ENCODE measurements around the gene BTBD17.

BTBD17 gene

GRCh38 chr17:74358697-74359096 lies 3.0 kb downstream of the BTBD17 start:
- no peak for DNase-seq (ENCODE audit: low read depth)

GRCh38 chr17:74357466-74357809 lies 4.2 kb downstream of the BTBD17 start:
- DNase-seq (ENCODE audit: low read depth) = no peak

GRCh38 chr17:74356646-74357465 lies 4.8 kb downstream of the BTBD17 start:
- DNase-seq (ENCODE audit: low read depth) = no peak

GRCh38 chr17:74355065-74355464 lies 6.6 kb downstream of the BTBD17 start:
- DNase-seq (ENCODE audit: low read depth) = no peak

GRCh38 chr17:74354561-74354960 lies 7.1 kb downstream of the BTBD17 start:
- DNase-seq (ENCODE audit: low read depth) = no peak

- DNase-seq (ENCODE audit: low read depth) = no peak
Observed at GRCh38 chr17:74354123-74354522, 7.5 kb downstream of the BTBD17 start.

- DNase-seq (ENCODE audit: low read depth) = no peak
Observed at GRCh38 chr17:74353446-74354060, 8.1 kb downstream of the BTBD17 start.

GRCh38 chr17:74351552-74352210 lies 10.0 kb downstream of the BTBD17 start:
- DNase-seq (ENCODE audit: low read depth) = no peak

GRCh38 chr17:74350486-74350885 lies 11.2 kb downstream of the BTBD17 start:
- DNase-seq (ENCODE audit: low read depth) = no peak

- no peak for DNase-seq (ENCODE audit: low read depth)
Observed at GRCh38 chr17:74349120-74349519, 12.5 kb downstream of the BTBD17 start.

- no peak for DNase-seq (ENCODE audit: low read depth)
Observed at GRCh38 chr17:74347646-74348045, 14.0 kb downstream of the BTBD17 start.

GRCh38 chr17:74345433-74346241 lies 16.0 kb downstream of the BTBD17 start:
- no peak for DNase-seq (ENCODE audit: low read depth)

- no peak for DNase-seq (ENCODE audit: low read depth)
Observed at GRCh38 chr17:74344658-74345057, 17.0 kb downstream of the BTBD17 start.

GRCh38 chr17:74343526-74344284 lies 18.0 kb downstream of the BTBD17 start:
- DNase-seq (ENCODE audit: low read depth) = no peak

- no peak for DNase-seq (ENCODE audit: low read depth)
Observed at GRCh38 chr17:74343121-74343520, 18.5 kb downstream of the BTBD17 start.

GRCh38 chr17:74342224-74342623 lies 19.4 kb downstream of the BTBD17 start:
- no peak for DNase-seq (ENCODE audit: low read depth)

GRCh38 chr17:74340470-74341023 lies 21.1 kb downstream of the BTBD17 start:
- no peak for DNase-seq (ENCODE audit: low read depth)

- DNase-seq (ENCODE audit: low read depth) = no peak
Observed at GRCh38 chr17:74339537-74340195, 22.0 kb downstream of the BTBD17 start.

- no peak for DNase-seq (ENCODE audit: low read depth)
Observed at GRCh38 chr17:74337834-74338500, 23.7 kb downstream of the BTBD17 start.

- DNase-seq (ENCODE audit: low read depth) = no peak
Observed at GRCh38 chr17:74336307-74336706, 25.4 kb downstream of the BTBD17 start.

Data from stimulated activated CD8-positive, alpha-beta memory T cell treated with anti-CD3 and anti-CD28 coated beads, Interleukin-12 subunit alpha, Interleukin-12 subunit beta, amount 100 ng/mL, for 4 hours (primary cell).